SH-SY5Y (cell line): ENCODE results near the gene RNF8.

Experiments used
- GATA2 ChIP-seq: IDR thresholded peaks from 2 replicates; pipeline ENCODE4 v1.6.1; 2011; ENCODE audit warnings: mild to moderate bottlenecking, low read depth, low read length
- GATA3 ChIP-seq: IDR thresholded peaks from 2 replicates; pipeline ENCODE4 v1.6.1; 2011; ENCODE audit warnings: low read depth, mild to moderate bottlenecking, low read length, moderate library complexity

DNA sequence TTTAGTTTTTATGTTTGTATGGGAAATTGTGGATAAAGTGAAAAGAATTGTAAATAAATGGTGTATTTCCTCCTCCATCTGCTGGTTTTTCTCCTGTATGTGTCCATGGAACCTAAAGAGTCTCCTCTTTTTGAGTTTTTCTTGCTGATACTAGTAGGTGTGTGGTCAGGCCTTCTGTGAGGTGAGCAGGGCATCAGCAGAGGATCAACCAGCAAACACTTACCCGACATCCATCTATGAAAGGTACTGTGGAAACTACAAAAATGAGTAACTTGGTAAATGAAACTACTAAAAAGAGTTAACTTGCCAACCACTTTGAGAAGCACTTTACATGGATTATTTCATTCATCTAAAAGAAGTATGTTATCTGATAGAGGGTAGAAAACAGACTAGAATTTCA is 20.9 kb upstream of the RNF8 start:
- no peak for TF ChIP-seq GATA2
- TF ChIP-seq GATA3, result no peak
